Measurements from ENCODE around the gene SPTB.

The SPTB gene

DNA sequence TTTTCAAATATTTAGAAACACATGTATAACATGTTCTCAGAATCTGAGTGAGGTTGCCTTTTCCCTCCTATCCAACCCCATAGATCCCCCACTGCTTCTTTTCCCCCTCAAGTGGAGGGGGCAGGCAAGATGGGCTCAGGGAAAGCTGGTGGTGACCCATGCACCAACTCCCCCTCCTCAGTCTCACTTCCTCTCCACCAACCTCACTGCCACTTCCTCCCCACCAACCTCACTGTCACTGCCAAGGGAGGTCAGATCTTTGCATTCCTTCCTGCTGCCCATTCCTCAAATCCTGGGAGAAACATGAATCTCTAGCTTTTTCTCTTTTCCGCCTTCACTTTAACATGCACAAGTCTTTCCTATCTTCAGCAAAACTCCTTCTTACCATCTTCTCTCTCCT, 48.7 kb downstream of the SPTB start:
- H3K27me3 ChIP-seq (replicated peaks; ENCODE audit: control insufficient read depth, insufficient read depth, low read length), result peaks cover 46% of the 10 kb centered on the region
- no peak overlapping the region for H3K9ac ChIP-seq (ENCODE audit: low read length)
- no peak overlapping the region for H3K4me3 ChIP-seq (ENCODE audit: low read length)
- H3K36me3 ChIP-seq (ENCODE audit: control insufficient read depth, insufficient read depth, low read length, severe bottlenecking), result no peaks in the 10 kb centered on the region
- peaks cover 4% of the 10 kb centered on the region for H3K4me1 ChIP-seq (ENCODE audit: control insufficient read depth, insufficient read depth, low read length)
- no peak for DNase-seq (ENCODE audit: low read depth)
- no peaks in the 10 kb centered on the region for H3K9me3 ChIP-seq (ENCODE audit: control insufficient read depth, low read length)

DNA sequence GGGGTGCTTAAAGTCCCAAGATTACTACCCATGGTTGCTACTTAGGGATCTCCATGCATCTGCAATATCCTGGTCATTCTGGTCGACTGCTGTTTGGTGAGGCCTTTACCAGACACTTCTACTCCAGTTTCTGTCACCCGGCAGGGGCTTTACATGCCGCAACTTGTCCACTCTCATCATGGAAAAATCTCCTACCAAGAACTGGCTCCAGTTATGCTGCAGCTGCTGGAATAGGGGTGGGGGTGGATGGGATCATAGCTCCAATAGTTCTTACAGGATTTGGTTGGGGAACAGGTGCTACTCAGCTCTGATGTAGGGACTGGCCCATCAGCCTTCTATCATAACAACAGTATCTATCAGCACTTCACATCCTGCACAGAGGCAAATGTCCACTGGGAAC, 51.6 kb downstream of the SPTB start:
- H3K4me1 ChIP-seq (ENCODE audit: control insufficient read depth, insufficient read depth, low read length), result peaks cover 4% of the 10 kb centered on the region
- H3K9ac ChIP-seq (ENCODE audit: low read length), result no peak overlapping the region
- H3K36me3 ChIP-seq (ENCODE audit: control insufficient read depth, insufficient read depth, low read length, severe bottlenecking), result no peaks in the 10 kb centered on the region
- peaks cover 64% of the 10 kb centered on the region for H3K27me3 ChIP-seq (replicated peaks; ENCODE audit: control insufficient read depth, insufficient read depth, low read length)
- no peak overlapping the region for H3K4me3 ChIP-seq (ENCODE audit: low read length)
- no peak for DNase-seq (ENCODE audit: low read depth)
- no peaks in the 10 kb centered on the region for H3K9me3 ChIP-seq (ENCODE audit: control insufficient read depth, low read length)

DNA sequence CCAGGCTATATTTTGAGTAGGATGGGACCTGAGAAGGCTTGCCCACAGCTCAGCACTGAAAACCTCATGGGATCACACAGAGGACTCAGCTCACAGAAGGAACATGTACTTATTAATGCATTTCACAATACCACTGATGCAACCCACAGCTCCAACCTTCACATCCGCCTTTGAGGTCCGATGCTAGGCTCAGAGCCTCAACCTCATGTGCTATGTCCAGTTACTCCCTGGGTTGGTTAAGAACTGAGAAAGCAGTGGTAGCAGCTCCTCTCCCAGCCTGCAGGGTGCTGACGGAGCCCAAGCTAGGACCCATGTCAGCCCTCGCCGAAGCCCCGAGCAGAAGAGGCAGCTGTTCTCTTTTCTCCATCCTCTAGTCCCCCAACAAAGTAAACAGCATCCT, 52.9 kb downstream of the SPTB start:
- Histone ChIP-seq H3K4me3 (ENCODE audit: low read length) (no peak overlapping the region), H3K9ac (ENCODE audit: low read length) (no peak overlapping the region), H3K4me1 (ENCODE audit: control insufficient read depth, insufficient read depth, low read length) (peaks cover 4% of the 10 kb centered on the region), H3K27me3 (replicated peaks; ENCODE audit: control insufficient read depth, insufficient read depth, low read length) (peaks cover 62% of the 10 kb centered on the region), H3K36me3 (ENCODE audit: control insufficient read depth, insufficient read depth, low read length, severe bottlenecking) (no peaks in the 10 kb centered on the region), H3K9me3 (ENCODE audit: control insufficient read depth, low read length) (no peaks in the 10 kb centered on the region)
- peak; percentile 34 for DNase-seq (ENCODE audit: low read depth)

DNA sequence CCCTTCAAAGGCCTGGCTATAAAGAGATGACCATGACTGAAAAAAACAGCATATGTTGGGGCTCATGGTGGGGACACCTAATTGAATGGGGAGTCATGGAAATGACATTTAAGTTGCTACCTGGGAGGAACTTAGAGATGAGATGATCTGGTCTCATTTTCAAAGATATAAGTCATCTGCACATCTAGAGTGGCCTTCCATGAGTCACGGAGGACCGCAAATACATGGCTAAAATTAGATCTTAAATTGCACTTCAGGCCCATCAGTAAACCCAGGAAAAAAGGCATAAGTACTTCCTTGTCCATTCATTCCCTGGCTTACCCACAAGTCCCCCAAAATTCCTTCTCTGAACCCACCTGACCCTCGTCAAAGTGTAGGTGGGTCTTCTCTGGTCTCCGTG, 53.4 kb downstream of the SPTB start:
- H3K27me3 ChIP-seq (replicated peaks; ENCODE audit: control insufficient read depth, insufficient read depth, low read length), result peaks cover 63% of the 10 kb centered on the region
- H3K36me3 ChIP-seq (ENCODE audit: control insufficient read depth, insufficient read depth, low read length, severe bottlenecking), result no peaks in the 10 kb centered on the region
- no peaks in the 10 kb centered on the region for H3K9me3 ChIP-seq (ENCODE audit: control insufficient read depth, low read length)
- peaks cover 4% of the 10 kb centered on the region for H3K4me1 ChIP-seq (ENCODE audit: control insufficient read depth, insufficient read depth, low read length)
- no peak overlapping the region for H3K4me3 ChIP-seq (ENCODE audit: low read length)
- no peak overlapping the region for H3K9ac ChIP-seq (ENCODE audit: low read length)
- no peak for DNase-seq (ENCODE audit: low read depth)

DNA sequence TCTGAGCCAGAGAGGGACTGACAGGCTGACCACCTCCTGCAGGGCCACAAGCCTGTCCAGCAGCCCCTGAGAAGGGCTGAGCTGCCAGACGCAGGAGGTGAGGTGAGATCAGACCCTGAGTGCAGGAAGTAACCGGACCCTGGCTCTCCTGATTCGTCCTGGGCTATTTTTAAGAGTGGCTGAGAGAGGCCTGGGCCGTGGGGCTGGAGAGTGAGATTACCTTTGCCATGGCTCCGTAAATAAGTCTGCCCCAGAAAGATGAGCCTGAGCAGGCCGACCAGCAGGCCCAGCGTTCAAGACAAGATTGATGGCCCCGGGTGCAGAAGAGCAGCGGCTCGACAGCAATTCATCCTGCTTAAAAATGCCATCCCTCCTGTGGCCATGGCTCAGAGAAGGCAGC, 54.2 kb downstream of the SPTB start:
- no peak for DNase-seq (ENCODE audit: low read depth)

DNA sequence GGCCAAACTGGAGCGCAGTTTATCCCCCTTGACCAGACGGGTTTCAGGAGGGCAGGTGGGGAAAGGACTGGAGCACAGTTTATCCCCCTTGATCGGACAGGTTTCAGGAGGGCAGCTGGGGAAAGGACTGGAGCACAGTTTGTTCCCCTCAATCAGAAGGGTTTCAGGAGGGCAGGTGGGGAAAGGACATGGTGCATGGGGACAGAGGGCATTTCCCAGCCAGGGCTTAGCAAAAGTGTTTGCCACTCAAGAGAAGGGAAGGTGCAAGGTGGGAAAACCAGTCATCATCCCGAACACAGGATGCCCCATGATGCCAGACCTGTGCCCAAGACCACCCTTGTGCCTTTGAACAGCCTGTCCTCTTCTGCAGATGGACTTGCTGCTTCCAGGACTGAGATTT, 54.7 kb downstream of the SPTB start:
- peaks cover 4% of the 10 kb centered on the region for H3K4me1 ChIP-seq (ENCODE audit: control insufficient read depth, insufficient read depth, low read length)
- H3K4me3 ChIP-seq (ENCODE audit: low read length), result no peak overlapping the region
- H3K9ac ChIP-seq (ENCODE audit: low read length), result no peak overlapping the region
- H3K36me3 ChIP-seq (ENCODE audit: control insufficient read depth, insufficient read depth, low read length, severe bottlenecking), result no peaks in the 10 kb centered on the region
- no peaks in the 10 kb centered on the region for H3K9me3 ChIP-seq (ENCODE audit: control insufficient read depth, low read length)
- DNase-seq (ENCODE audit: low read depth), result no peak
- H3K27me3 ChIP-seq (replicated peaks; ENCODE audit: control insufficient read depth, insufficient read depth, low read length), result peaks cover 57% of the 10 kb centered on the region

More for the DNA sequence above, 54.2 kb downstream of the SPTB start:
- H3K4me3 ChIP-seq (ENCODE audit: low read length), result no peak overlapping the region
- no peaks in the 10 kb centered on the region for H3K9me3 ChIP-seq (ENCODE audit: control insufficient read depth, low read length)
- H3K4me1 ChIP-seq (ENCODE audit: control insufficient read depth, insufficient read depth, low read length), result peaks cover 4% of the 10 kb centered on the region
- peaks cover 59% of the 10 kb centered on the region for H3K27me3 ChIP-seq (replicated peaks; ENCODE audit: control insufficient read depth, insufficient read depth, low read length)
- no peaks in the 10 kb centered on the region for H3K36me3 ChIP-seq (ENCODE audit: control insufficient read depth, insufficient read depth, low read length, severe bottlenecking)
- no peak overlapping the region for H3K9ac ChIP-seq (ENCODE audit: low read length)

DNA sequence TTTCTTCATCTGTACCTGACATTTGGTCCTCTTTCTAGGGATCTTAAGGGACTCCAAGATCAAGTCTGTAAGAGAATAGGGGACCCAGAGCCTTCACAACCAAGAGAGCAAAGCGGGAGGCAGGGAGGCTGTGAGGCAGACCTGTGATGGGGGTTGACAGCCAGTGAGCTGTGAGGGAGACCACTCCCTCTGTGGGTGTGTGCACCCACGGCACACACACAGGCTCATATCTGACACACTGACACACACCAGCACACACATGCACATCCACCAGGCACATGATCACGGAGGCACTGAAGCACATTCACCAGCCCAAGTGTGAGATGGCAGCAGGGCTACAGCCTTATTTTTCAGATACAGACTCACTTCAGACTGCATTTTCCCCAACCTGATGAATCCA, 55.2 kb downstream of the SPTB start:
- H3K27me3 ChIP-seq (replicated peaks; ENCODE audit: control insufficient read depth, insufficient read depth, low read length), result peaks cover 59% of the 10 kb centered on the region
- DNase-seq (ENCODE audit: low read depth), result no peak

DNA sequence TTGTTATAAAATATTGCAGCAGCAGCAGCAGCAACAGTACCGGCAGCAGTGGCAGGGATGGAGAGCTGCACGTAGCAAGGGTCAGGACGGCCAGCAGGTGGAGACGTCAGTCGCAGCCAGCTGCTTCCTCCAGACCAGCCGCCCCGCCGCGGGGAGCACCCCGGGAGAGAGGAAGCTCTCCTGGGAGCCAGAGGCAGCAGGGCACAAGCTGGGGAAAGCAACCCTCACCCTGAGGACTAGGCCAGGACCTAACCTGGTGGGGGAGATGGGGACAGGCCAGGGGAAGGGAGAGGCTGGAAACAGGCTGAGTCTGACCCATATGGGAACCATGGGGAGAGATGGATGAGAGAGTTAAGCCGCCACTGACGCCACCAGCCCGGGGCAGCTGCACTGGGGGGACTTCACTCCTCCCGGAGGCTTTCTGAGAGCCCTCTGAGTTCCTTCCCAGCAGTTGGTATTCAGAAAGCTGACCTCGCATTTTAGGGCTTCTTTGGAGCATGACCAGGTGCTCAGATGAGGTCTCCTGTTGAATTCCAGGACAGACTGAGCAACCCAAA, 56.3 kb downstream of the SPTB start:
- peaks cover 4% of the 10 kb centered on the region for H3K4me1 ChIP-seq (ENCODE audit: control insufficient read depth, insufficient read depth, low read length)
- peak; percentile 84 for DNase-seq (ENCODE audit: low read depth)

More for the DNA sequence above, 55.2 kb downstream of the SPTB start:
- H3K4me1 ChIP-seq (ENCODE audit: control insufficient read depth, insufficient read depth, low read length), result peaks cover 4% of the 10 kb centered on the region
- H3K36me3 ChIP-seq (ENCODE audit: control insufficient read depth, insufficient read depth, low read length, severe bottlenecking), result no peaks in the 10 kb centered on the region
- no peak overlapping the region for H3K9ac ChIP-seq (ENCODE audit: low read length)
- no peak overlapping the region for H3K4me3 ChIP-seq (ENCODE audit: low read length)
- H3K9me3 ChIP-seq (ENCODE audit: control insufficient read depth, low read length), result no peaks in the 10 kb centered on the region

DNA sequence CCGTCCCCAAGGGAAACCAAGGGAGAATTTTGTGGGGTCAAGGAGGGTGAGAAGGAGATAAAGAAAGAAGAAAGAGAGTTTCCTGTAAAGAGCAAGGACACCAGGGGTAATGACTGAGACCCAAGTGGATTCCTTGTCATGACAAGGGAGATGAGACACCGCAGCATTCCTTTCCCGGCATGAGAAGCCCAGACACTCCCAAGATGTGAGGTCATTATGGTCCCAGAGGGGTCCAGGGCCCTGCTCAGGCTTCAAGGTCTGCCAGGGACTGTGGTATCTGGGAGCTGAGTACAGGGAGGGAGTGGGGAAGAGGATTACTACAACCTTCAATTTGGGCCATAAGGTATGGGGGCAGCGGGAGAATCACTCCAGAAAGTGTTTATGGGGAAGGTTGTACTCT, 58.1 kb downstream of the SPTB start:
- H3K4me3 ChIP-seq (ENCODE audit: low read length), result no peak overlapping the region
- H3K9ac ChIP-seq (ENCODE audit: low read length), result no peak overlapping the region
- no peaks in the 10 kb centered on the region for H3K9me3 ChIP-seq (ENCODE audit: control insufficient read depth, low read length)
- peaks cover 71% of the 10 kb centered on the region for H3K27me3 ChIP-seq (replicated peaks; ENCODE audit: control insufficient read depth, insufficient read depth, low read length)
- no peaks in the 10 kb centered on the region for H3K36me3 ChIP-seq (ENCODE audit: control insufficient read depth, insufficient read depth, low read length, severe bottlenecking)
- peaks cover 2% of the 10 kb centered on the region for H3K4me1 ChIP-seq (ENCODE audit: control insufficient read depth, insufficient read depth, low read length)
- DNase-seq (ENCODE audit: low read depth), result no peak

More for the DNA sequence above, 56.3 kb downstream of the SPTB start:
- Histone ChIP-seq H3K27me3 (replicated peaks; ENCODE audit: control insufficient read depth, insufficient read depth, low read length) (peaks cover 70% of the 10 kb centered on the region), H3K4me3 (ENCODE audit: low read length) (no peak overlapping the region), H3K36me3 (ENCODE audit: control insufficient read depth, insufficient read depth, low read length, severe bottlenecking) (no peaks in the 10 kb centered on the region), H3K9ac (ENCODE audit: low read length) (no peak overlapping the region), H3K9me3 (ENCODE audit: control insufficient read depth, low read length) (no peaks in the 10 kb centered on the region)

DNA sequence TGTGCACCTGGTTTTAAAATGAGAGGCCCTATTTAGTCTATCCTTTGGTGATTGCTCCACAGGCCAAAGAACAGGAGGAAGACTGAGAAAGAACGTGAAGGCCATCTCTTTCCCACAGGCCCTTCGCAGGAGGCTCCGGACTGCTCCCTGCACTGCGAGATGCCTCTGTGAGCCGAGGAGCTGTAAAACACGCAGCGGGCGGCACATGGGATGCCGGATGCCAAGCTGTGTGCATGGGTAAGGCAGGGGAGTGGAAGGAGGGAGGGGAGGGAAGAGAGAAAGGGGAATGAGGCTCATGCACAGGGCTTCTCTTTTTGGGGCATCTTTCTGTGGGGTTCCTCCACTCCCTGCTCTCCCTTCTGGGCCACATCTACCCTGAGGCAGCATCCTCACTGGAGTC, 61.6 kb downstream of the SPTB start:
- Histone ChIP-seq H3K27me3 (replicated peaks; ENCODE audit: control insufficient read depth, insufficient read depth, low read length) (peaks cover 67% of the 10 kb centered on the region), H3K9me3 (ENCODE audit: control insufficient read depth, low read length) (no peaks in the 10 kb centered on the region), H3K9ac (ENCODE audit: low read length) (no peak overlapping the region), H3K4me1 (ENCODE audit: control insufficient read depth, insufficient read depth, low read length) (no peaks in the 10 kb centered on the region), H3K36me3 (ENCODE audit: control insufficient read depth, insufficient read depth, low read length, severe bottlenecking) (no peaks in the 10 kb centered on the region), H3K4me3 (ENCODE audit: low read length) (no peak overlapping the region)
- no peak for DNase-seq (ENCODE audit: low read depth)

DNA sequence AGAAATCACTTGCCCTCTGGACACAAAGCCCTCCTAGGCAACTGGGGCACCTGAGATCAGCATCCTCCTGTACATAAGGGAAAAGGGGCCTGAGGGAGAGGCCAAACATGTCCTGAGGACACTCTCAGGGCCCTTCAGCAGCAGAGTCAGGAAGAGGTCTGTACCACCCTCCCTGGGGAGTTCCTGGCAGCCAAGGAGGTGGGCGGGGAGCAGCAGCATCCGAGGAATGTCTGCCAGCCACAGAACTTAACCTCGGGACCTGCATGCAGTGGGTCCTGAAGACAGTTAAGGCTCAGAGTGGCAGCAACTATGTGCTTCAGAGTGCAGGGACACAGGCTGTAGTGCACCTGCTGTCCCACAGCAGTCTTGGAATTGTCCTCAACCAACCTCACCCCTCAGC, 62.1 kb downstream of the SPTB start:
- H3K36me3 ChIP-seq (ENCODE audit: control insufficient read depth, insufficient read depth, low read length, severe bottlenecking), result no peaks in the 10 kb centered on the region
- H3K9ac ChIP-seq (ENCODE audit: low read length), result no peak overlapping the region
- DNase-seq (ENCODE audit: low read depth), result peak; percentile 32
- no peaks in the 10 kb centered on the region for H3K9me3 ChIP-seq (ENCODE audit: control insufficient read depth, low read length)
- peaks cover 67% of the 10 kb centered on the region for H3K27me3 ChIP-seq (replicated peaks; ENCODE audit: control insufficient read depth, insufficient read depth, low read length)
- no peaks in the 10 kb centered on the region for H3K4me1 ChIP-seq (ENCODE audit: control insufficient read depth, insufficient read depth, low read length)
- no peak overlapping the region for H3K4me3 ChIP-seq (ENCODE audit: low read length)

DNA sequence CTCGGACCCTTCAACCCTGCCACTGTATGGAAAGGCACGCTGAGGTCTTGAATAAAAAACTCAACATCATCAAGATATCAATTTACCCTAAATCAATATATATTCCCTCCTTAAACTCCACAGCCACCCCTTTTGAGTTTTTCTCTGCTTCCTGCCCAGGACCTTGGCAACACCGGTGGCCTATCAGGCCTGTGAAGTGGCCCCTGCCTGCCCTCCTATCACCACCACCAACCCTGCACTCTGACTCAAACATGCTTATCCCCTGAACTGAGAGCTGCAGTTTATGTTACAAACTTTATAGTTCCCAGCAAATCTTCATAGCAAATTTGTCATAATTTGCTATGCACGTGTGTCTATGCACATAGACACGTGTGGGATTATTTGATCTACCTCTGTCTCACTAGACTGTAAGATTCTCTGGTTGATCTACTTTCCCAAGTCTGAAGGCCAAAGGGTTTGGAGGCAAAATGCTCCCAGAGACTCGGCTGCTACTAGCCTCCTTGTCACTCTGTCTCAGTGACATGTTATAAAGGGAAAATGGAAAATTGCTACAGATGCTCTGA, 63.4 kb downstream of the SPTB start:
- H3K4me3 ChIP-seq (ENCODE audit: low read length), result no peak overlapping the region
- H3K27me3 ChIP-seq (replicated peaks; ENCODE audit: control insufficient read depth, insufficient read depth, low read length), result peaks cover 63% of the 10 kb centered on the region
- no peaks in the 10 kb centered on the region for H3K9me3 ChIP-seq (ENCODE audit: control insufficient read depth, low read length)
- H3K9ac ChIP-seq (ENCODE audit: low read length), result no peak overlapping the region
- no peaks in the 10 kb centered on the region for H3K4me1 ChIP-seq (ENCODE audit: control insufficient read depth, insufficient read depth, low read length)
- DNase-seq (ENCODE audit: low read depth), result no peak
- no peaks in the 10 kb centered on the region for H3K36me3 ChIP-seq (ENCODE audit: control insufficient read depth, insufficient read depth, low read length, severe bottlenecking)
